WTC11 (cell line): Measurements from ENCODE around the gene YDJC.

ENCODE experiments used
- FOXP1 ChIP-seq: sonication (generic); formaldehyde crosslinking; IDR thresholded peaks from 2 replicates; pipeline ENCODE4 v1.8.0; 2022; ENCODE audit warnings: missing genetic modification reagents, mild to moderate bottlenecking, moderate library complexity, borderline replicate concordance
- FOXP4 ChIP-seq: sonication (generic); formaldehyde crosslinking; IDR thresholded peaks from 2 replicates; pipeline ENCODE4 v1.8.0; 2022; ENCODE audit warnings: mild to moderate bottlenecking, missing genetic modification reagents

GRCh38 chr22:21677606-21678443, 48.0 kb upstream of the YDJC start:
- no peak for TF ChIP-seq FOXP1 (CRISPR knock-in tag)
- TF ChIP-seq FOXP4 (CRISPR knock-in tag), result no peak
